ENCODE measurements around the gene PGBD2. TPM values are rescaled to one million over a fixed set of nuclear protein-coding genes. Genes with fewer than 3 reads are reported as not detected.

PGBD2 gene, protein sequence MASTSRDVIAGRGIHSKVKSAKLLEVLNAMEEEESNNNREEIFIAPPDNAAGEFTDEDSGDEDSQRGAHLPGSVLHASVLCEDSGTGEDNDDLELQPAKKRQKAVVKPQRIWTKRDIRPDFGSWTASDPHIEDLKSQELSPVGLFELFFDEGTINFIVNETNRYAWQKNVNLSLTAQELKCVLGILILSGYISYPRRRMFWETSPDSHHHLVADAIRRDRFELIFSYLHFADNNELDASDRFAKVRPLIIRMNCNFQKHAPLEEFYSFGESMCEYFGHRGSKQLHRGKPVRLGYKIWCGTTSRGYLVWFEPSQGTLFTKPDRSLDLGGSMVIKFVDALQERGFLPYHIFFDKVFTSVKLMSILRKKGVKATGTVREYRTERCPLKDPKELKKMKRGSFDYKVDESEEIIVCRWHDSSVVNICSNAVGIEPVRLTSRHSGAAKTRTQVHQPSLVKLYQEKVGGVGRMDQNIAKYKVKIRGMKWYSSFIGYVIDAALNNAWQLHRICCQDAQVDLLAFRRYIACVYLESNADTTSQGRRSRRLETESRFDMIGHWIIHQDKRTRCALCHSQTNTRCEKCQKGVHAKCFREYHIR
- 11.9 TPM for total RNA-seq

GRCh38 chr1:248906009-248906752, at the start of gene PGBD2:
TSS of gene PGBD2 (plus strand) at chr1:248906235. CDS start at chr1:248913863, 7,628 bp downstream.

GRCh38 chr1:248858891-248859889, 46.8 kb upstream of the PGBD2 start, which contains the start of gene ZNF692:
TSS of gene ZNF692 (minus strand) at chr1:248859085. CDS start at chr1:248858309, 776 bp downstream.

Small RNA genes lying within 50 kb of the gene (small RNA-seq; reads per million reads assigned to genes)
- not detected for gene RNU6-1205P (ENCODE audit: low replicate concordance)

Other genes starting within 250 kb of the PGBD2 start
- not detected for gene OR14I1, start 203.5 kb upstream of the PGBD2 start, total RNA-seq
- gene LYPD8, start 150.5 kb upstream of the PGBD2 start, total RNA-seq = not detected
- 35.4 TPM for gene SH3BP5L, start 80.3 kb upstream of the PGBD2 start, total RNA-seq
- gene ZNF672, start 68.0 kb upstream of the PGBD2 start, total RNA-seq = 18.5 TPM
- gene ZNF692, start 47.1 kb upstream of the PGBD2 start, total RNA-seq = 62.6 TPM

All from parietal lobe (tissue), 2 donors.